BLaER1 (cell line): ENCODE data around the gene CACNA2D3.

ENCODE experiments used
- H3K27ac ChIP-seq: shearing (Covaris generic); formaldehyde crosslinking; 2 replicates; pipeline ENCODE4 v1.8.1; 2022
- H3K27me3 ChIP-seq: shearing (Covaris generic); formaldehyde crosslinking; 2 replicates; pipeline ENCODE4 v1.8.1; 2022
- H3K36me3 ChIP-seq: shearing (Covaris generic); formaldehyde crosslinking; 2 replicates; pipeline ENCODE4 v1.8.1; 2022
- H3K4me1 ChIP-seq: shearing (Covaris generic); formaldehyde crosslinking; 2 replicates; pipeline ENCODE4 v1.8.1; 2022
- H3K4me2 ChIP-seq: shearing (Covaris generic); formaldehyde crosslinking; 2 replicates; pipeline ENCODE4 v1.8.1; 2022
- H3K4me3 ChIP-seq: shearing (Covaris generic); formaldehyde crosslinking; 2 replicates; pipeline ENCODE4 v1.8.1; 2022
- H3K9ac ChIP-seq: shearing (Covaris generic); formaldehyde crosslinking; 2 replicates; pipeline ENCODE4 v1.8.1; 2022
- H3K9me3 ChIP-seq: shearing (Covaris generic); formaldehyde crosslinking; 2 replicates; pipeline ENCODE4 v1.8.1; 2022
- H4K20me1 ChIP-seq: shearing (Covaris generic); formaldehyde crosslinking; 2 replicates; pipeline ENCODE4 v1.8.1; 2022
- Cebpa-rat ChIP-seq: shearing (Covaris generic); IDR thresholded peaks from 2 replicates; pipeline ENCODE4 v1.8.1; 2022

The CACNA2D3 gene

DNA sequence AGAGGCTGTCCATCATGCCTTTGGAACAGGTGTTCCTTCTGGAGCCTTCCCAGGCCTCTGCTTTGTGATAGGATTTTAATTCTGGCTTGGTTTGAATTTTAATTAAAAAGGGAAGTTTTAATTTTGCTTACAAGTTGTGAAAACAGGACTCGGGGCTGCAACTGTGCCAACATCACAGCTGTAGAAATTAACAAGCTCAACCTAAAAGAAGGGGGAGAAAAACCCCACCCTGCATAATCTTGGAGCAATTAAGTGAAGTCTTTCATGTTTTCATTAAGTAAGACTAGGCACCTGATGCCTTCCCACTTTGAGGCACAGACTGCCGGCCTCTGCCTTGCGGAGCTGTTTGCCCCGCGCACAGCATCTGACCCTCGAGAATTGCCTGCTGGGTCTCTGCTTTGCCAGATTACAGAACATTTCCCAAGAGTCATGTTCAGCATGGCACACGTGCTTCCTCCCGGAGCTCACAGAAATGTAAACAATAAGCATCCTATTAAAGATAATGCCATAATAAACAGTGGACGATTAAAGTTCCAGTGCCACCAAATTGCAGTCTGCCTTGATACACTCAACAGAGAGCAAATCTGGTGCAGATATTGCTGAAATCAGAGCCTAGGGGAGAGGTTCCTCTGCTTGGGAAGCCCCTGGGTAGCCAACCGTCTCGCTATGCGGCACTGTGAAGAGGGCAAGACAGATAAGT is 441.3 kb downstream of the CACNA2D3 start:
- Histone ChIP-seq H3K9ac (no peak overlapping the region), H3K27me3 (no peaks in the 10 kb centered on the region), H3K4me2 (no peak overlapping the region), H3K9me3 (peaks cover 12% of the 10 kb centered on the region), H3K4me3 (no peak overlapping the region), H3K27ac (no peak overlapping the region), H4K20me1 (no peaks in the 10 kb centered on the region), H3K4me1 (no peaks in the 10 kb centered on the region), H3K36me3 (no peaks in the 10 kb centered on the region)
- TF ChIP-seq Cebpa-rat: no peak

- Histone ChIP-seq H3K4me1 (no peaks in the 10 kb centered on the region), H3K27me3 (no peaks in the 10 kb centered on the region), H4K20me1 (no peaks in the 10 kb centered on the region), H3K4me2 (no peak overlapping the region), H3K4me3 (no peak overlapping the region), H3K9ac (no peak overlapping the region), H3K27ac (no peak overlapping the region), H3K36me3 (no peaks in the 10 kb centered on the region), H3K9me3 (peaks cover 12% of the 10 kb centered on the region)
- no peak for TF ChIP-seq Cebpa-rat
These were observed 442.1 kb downstream of the CACNA2D3 start for GRCh38 chr3:54564374-54564925.

DNA sequence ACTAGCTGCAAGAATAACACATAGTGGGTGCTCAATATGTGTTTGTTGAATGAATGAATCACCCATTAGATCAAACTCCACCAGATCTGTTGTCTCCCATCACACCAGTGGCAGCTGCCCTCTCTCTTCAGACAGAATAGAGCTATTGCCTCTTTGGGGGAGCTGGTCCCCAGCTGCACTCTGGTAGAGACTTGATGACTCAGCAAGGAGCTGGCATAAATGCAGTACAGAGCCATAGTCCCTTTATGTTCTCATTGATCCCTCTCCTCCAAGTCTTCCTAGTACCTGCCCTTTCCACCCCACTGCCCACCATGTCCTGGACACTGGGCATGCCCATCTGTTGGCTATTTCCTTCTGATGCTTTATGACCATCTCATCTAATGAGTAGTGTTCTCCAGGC is 443.6 kb downstream of the CACNA2D3 start:
- no peaks in the 10 kb centered on the region for H3K27me3 ChIP-seq
- H3K4me3 ChIP-seq: no peak overlapping the region
- no peak overlapping the region for H3K9ac ChIP-seq
- no peak overlapping the region for H3K27ac ChIP-seq
- no peaks in the 10 kb centered on the region for H3K36me3 ChIP-seq
- H3K4me2 ChIP-seq: no peak overlapping the region
- TF ChIP-seq Cebpa-rat: no peak
- peaks cover 12% of the 10 kb centered on the region for H3K9me3 ChIP-seq
- no peaks in the 10 kb centered on the region for H4K20me1 ChIP-seq
- no peaks in the 10 kb centered on the region for H3K4me1 ChIP-seq

DNA sequence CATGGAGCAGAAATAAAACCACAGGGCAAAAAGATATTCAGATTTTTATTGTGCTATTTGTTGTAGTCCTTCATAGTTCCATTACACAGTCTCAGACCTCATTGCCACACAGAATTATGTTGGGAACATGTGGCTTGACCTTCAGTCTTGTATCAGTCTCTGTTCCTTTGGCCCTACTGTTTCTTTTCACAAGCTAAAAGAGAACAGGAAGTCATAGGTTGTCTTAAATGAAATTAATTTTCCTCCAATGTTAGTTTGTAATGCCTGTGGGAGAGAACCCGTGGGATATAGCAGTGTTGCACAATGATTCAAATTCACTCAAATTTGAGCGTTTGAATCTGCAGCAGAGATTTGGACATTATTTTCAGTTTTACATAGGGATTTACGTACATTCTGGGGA is 445.6 kb downstream of the CACNA2D3 start:
- Histone ChIP-seq H3K4me2 (no peak overlapping the region), H3K4me3 (no peak overlapping the region), H3K27me3 (no peaks in the 10 kb centered on the region), H3K9me3 (no peaks in the 10 kb centered on the region), H3K9ac (no peak overlapping the region), H3K36me3 (no peaks in the 10 kb centered on the region), H3K27ac (no peak overlapping the region), H4K20me1 (no peaks in the 10 kb centered on the region), H3K4me1 (no peaks in the 10 kb centered on the region)
- TF ChIP-seq Cebpa-rat: no peak

GRCh38 chr3:54570008-54570407 is 447.7 kb downstream of the CACNA2D3 start:
- Histone ChIP-seq H3K27me3 (no peaks in the 10 kb centered on the region), H3K4me1 (no peaks in the 10 kb centered on the region), H3K4me3 (no peak overlapping the region), H3K9me3 (no peaks in the 10 kb centered on the region), H3K36me3 (no peaks in the 10 kb centered on the region), H4K20me1 (no peaks in the 10 kb centered on the region), H3K4me2 (no peak overlapping the region), H3K9ac (no peak overlapping the region), H3K27ac (no peak overlapping the region)
- TF ChIP-seq Cebpa-rat: no peak

DNA sequence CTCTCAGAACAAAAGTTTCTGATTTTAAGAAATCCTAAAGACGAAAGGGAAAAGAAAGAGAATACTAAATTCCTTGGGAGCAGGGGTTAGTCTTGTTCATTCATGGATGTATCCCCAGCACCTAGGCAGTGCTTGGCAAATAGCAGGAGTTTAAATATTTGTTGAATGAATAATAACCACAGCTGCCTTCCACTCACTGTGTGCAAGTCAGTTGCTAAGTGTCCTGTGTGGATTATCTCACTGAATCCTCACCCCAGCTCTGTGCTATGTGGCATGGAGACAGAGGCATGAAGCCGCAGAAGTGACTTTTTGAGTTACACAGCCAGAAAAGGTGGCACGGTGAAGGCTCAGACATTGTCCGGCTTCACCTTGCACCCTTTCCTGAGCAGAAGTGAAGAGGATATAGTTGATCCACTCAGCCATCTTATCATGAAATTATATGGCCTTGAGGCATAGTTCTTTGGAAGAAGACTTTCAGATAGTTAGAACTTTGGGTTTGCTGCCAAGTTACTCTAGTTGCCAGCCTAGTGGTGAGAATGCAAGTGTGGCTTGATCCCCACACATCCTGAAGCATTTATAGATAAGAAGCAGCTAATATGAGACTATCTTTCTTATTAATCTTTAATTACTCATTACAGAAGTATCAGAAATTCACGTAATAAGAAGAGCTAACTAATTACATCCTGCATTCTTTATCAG is 450.0 kb downstream of the CACNA2D3 start:
- Histone ChIP-seq H3K27ac (no peak overlapping the region), H3K9ac (no peak overlapping the region), H3K4me2 (no peak overlapping the region), H4K20me1 (no peaks in the 10 kb centered on the region), H3K4me3 (no peak overlapping the region), H3K9me3 (no peaks in the 10 kb centered on the region), H3K27me3 (no peaks in the 10 kb centered on the region), H3K4me1 (no peaks in the 10 kb centered on the region), H3K36me3 (no peaks in the 10 kb centered on the region)
- TF ChIP-seq Cebpa-rat: no peak

DNA sequence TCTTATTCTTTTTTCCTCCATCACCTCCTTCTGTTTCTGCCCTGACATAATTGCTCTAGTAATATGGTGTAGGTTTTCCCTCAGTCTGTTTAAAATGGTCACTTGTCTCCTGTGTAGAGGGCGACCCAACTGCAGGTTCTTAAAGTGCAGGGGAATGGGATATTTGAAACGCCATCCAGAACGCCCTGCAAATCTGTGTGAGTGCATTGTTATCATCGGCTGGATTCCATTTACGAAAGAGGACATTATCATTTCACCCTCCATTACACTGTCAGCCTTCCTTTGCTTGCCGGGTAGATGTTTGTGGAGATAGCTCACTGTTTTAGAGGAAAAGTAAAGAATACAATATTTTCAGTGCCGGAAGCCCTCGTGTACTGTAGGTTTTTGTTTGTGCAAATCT is 451.5 kb downstream of the CACNA2D3 start:
- Histone ChIP-seq H3K27ac (no peak overlapping the region), H3K4me3 (no peak overlapping the region), H3K36me3 (no peaks in the 10 kb centered on the region), H3K27me3 (no peaks in the 10 kb centered on the region), H4K20me1 (no peaks in the 10 kb centered on the region), H3K4me1 (no peaks in the 10 kb centered on the region), H3K4me2 (no peak overlapping the region), H3K9ac (no peak overlapping the region), H3K9me3 (no peaks in the 10 kb centered on the region)
- TF ChIP-seq Cebpa-rat: no peak

DNA sequence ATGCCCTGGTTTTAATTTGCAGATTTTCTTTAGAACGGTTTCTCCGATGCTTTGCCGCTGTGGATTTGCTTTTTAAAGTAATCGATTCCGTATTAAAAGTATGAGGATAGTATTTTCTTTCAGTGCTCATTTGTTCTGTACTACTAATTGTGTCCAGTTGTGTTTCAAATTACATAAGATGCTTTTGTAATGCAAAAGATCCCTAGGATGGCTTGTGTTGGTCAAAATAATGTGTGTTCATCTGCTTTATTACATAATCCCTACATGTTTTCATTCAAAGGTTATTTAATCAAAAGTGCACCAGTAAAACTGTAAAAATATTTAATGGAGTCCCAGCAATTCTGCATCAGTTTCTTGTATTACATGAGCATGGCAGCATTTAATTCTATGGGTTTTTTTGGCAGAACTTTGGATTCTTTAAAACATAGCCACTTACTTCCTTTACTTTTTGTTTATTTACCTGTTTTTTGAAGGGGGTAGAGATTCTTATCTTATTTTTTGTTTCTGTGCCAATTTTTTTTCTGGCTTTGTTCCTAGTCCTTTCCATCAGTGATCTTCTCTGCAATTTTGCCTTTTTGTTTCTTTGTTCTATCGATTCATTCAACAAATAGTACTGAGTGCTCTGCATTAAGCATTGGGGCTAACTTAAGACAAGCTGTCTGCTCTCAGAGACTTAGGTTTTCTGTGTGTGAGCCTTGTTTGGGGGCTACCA is 452.7 kb downstream of the CACNA2D3 start:
- H4K20me1 ChIP-seq: no peaks in the 10 kb centered on the region
- no peak overlapping the region for H3K4me3 ChIP-seq
- H3K36me3 ChIP-seq: no peaks in the 10 kb centered on the region
- H3K4me2 ChIP-seq: no peak overlapping the region
- no peaks in the 10 kb centered on the region for H3K27me3 ChIP-seq
- H3K9ac ChIP-seq: no peak overlapping the region
- no peaks in the 10 kb centered on the region for H3K4me1 ChIP-seq
- no peaks in the 10 kb centered on the region for H3K9me3 ChIP-seq
- no peak for TF ChIP-seq Cebpa-rat
- no peak overlapping the region for H3K27ac ChIP-seq

DNA sequence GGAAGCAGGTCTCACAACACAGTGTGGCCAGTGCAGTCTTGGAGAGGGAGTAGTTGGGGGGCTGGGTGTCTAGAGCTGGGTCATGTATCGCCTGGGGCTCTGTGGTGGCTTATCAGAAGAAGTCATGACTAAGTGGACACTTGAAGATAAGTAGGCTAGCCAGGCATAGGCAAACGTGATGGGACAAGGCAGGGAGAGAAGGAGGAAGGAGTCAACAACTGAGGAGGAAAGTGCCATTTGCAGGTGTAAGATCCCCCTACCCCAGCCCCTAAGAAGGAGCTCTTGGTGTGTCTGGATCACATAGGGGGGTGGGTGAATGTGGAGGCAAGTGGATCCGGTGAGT is 453.2 kb downstream of the CACNA2D3 start:
- no peaks in the 10 kb centered on the region for H3K4me1 ChIP-seq
- H3K36me3 ChIP-seq: no peaks in the 10 kb centered on the region
- no peak overlapping the region for H3K9ac ChIP-seq
- no peaks in the 10 kb centered on the region for H3K9me3 ChIP-seq
- H3K27ac ChIP-seq: no peak overlapping the region
- no peak overlapping the region for H3K4me3 ChIP-seq
- no peak overlapping the region for H3K4me2 ChIP-seq
- TF ChIP-seq Cebpa-rat: no peak
- no peaks in the 10 kb centered on the region for H4K20me1 ChIP-seq
- H3K27me3 ChIP-seq: no peaks in the 10 kb centered on the region

DNA sequence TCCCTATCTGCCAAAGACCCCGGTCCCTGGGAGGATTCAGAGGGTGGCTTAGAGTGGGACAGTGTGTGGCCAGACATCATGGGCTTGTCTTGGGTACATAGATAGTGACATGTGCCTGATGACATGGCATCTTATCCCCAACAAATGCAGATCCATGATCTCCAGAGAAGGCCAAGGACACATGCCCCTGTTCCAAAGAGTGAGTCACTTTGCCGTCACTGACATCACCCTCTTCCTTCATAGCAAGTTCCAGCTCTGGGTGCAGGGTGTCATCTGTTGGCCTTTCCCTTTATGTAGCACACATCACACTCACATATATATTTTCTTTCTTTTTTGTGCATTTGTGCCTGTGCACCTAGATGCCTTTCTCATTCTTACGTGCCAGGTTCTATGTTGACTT is 455.0 kb downstream of the CACNA2D3 start:
- Histone ChIP-seq H3K9ac (no peak overlapping the region), H4K20me1 (no peaks in the 10 kb centered on the region), H3K9me3 (no peaks in the 10 kb centered on the region), H3K36me3 (no peaks in the 10 kb centered on the region), H3K4me3 (no peak overlapping the region), H3K27me3 (no peaks in the 10 kb centered on the region), H3K27ac (no peak overlapping the region), H3K4me2 (no peak overlapping the region), H3K4me1 (no peaks in the 10 kb centered on the region)
- no peak for TF ChIP-seq Cebpa-rat
